Loucy (cell line): ENCODE measurements around the gene HS6ST1.

Experiments used
- H2AFZ ChIP-seq: fragments of 200-600 bp; sonication (generic); 2 replicates; pipeline ENCODE4 v1.6.0; 2016; ENCODE audit warnings: antibody characterized with exemption, mild to moderate bottlenecking, low read length, moderate library complexity
- H3F3A ChIP-seq: fragments of 200-600 bp; 2 replicates; pipeline ENCODE4 v1.6.0; 2016; ENCODE audit warnings: antibody characterized with exemption, low read depth, mild to moderate bottlenecking
- H3K27me3 ChIP-seq: fragments of 200-600 bp; sonication (generic); 2 replicates; pipeline ENCODE4 v1.6.1; 2014; ENCODE audit warnings: low read length, mild to moderate bottlenecking; ENCODE audit not compliant: insufficient read depth, poor library complexity, severe bottlenecking
- H3K36me3 ChIP-seq: fragments of 200-600 bp; sonication (generic); 2 replicates; pipeline ENCODE4 v1.6.1; 2016; ENCODE audit warnings: low read length; ENCODE audit not compliant: insufficient read depth
- H3K4me1 ChIP-seq: fragments of 200-600 bp; sonication (generic); 2 replicates; pipeline ENCODE4 v1.5.1; 2014; ENCODE audit warnings: low read length, mild to moderate bottlenecking; ENCODE audit not compliant: insufficient read depth, poor library complexity, severe bottlenecking
- H3K4me2 ChIP-seq: fragments of 200-600 bp; sonication (generic); 2 replicates; pipeline ENCODE4 v1.6.0; 2014; ENCODE audit warnings: antibody characterized with exemption, low read length, low read depth, mild to moderate bottlenecking; ENCODE audit not compliant: poor library complexity, severe bottlenecking
- H3K4me3 ChIP-seq: fragments of 200-600 bp; sonication (generic); 2 replicates; pipeline ENCODE4 v1.5.1; 2014; ENCODE audit warnings: low read length, mild to moderate bottlenecking, mixed read lengths; ENCODE audit not compliant: poor library complexity, severe bottlenecking
- H3K79me2 ChIP-seq: fragments of 200-600 bp; sonication (generic); 2 replicates; pipeline ENCODE4 v1.6.1; 2014; ENCODE audit warnings: low read length; ENCODE audit not compliant: insufficient read depth
- H3K9ac ChIP-seq: fragments of 200-600 bp; sonication (generic); 2 replicates; pipeline ENCODE4 v1.6.0; 2014; ENCODE audit warnings: mild to moderate bottlenecking, low read depth, low read length, moderate library complexity; ENCODE audit not compliant: poor library complexity, severe bottlenecking
- H3K9me2 ChIP-seq: fragments of 200-600 bp; sonication (generic); replicated peaks from 2 replicates; pipeline ENCODE4 v1.6.1; 2016; ENCODE audit warnings: low read depth, low read length, mixed read lengths
- H3K9me3 ChIP-seq: fragments of 200-600 bp; sonication (generic); 2 replicates; pipeline ENCODE4 v1.6.1; 2014; ENCODE audit warnings: mild to moderate bottlenecking, antibody characterized with exemption, low read length, low read depth; ENCODE audit not compliant: insufficient read depth
- H4K20me1 ChIP-seq: fragments of 200-600 bp; sonication (generic); 2 replicates; pipeline ENCODE4 v1.6.0; 2014; ENCODE audit warnings: antibody characterized with exemption, low read length, mild to moderate bottlenecking; ENCODE audit not compliant: insufficient read depth, poor library complexity, severe bottlenecking
- CTCF ChIP-seq: fragments of 200-600 bp; sonication (generic); conservative IDR thresholded peaks from 2 replicates; pipeline ENCODE4 v1.5.1; 2014; ENCODE audit warnings: mild to moderate bottlenecking, antibody characterized with exemption, low read length
- EZH2phosphoT487 ChIP-seq: fragments of 200-600 bp; IDR thresholded peaks from 2 replicates; pipeline ENCODE4 v1.6.1; 2018; ENCODE audit warnings: antibody characterized with exemption, mild to moderate bottlenecking, moderate library complexity, borderline replicate concordance

HS6ST1 gene

GRCh38 chr2:128360711-128361110, 42.0 kb upstream of the HS6ST1 start:
- TF ChIP-seq EZH2phosphoT487 = no peak
- TF ChIP-seq CTCF = no peak
- H3K4me2 ChIP-seq = no peak overlapping the region
- no peak overlapping the region for H3K4me3 ChIP-seq
- H3K4me1 ChIP-seq = peaks cover 16% of the 10 kb centered on the region
- H3K79me2 ChIP-seq = no peaks in the 10 kb centered on the region
- H2AFZ ChIP-seq = no peak overlapping the region
- no peak overlapping the region for H3K9ac ChIP-seq
- H3K9me3 ChIP-seq = no peaks in the 10 kb centered on the region
- no peaks in the 10 kb centered on the region for H3F3A ChIP-seq
- no peaks in the 10 kb centered on the region for H3K9me2 ChIP-seq
- H3K36me3 ChIP-seq = no peaks in the 10 kb centered on the region
- H3K27me3 ChIP-seq = no peaks in the 10 kb centered on the region
- H4K20me1 ChIP-seq = no peaks in the 10 kb centered on the region

- Histone ChIP-seq H3K4me3 (no peak overlapping the region), H2AFZ (no peak overlapping the region), H3K36me3 (no peaks in the 10 kb centered on the region), H3K9me2 (no peaks in the 10 kb centered on the region), H3K4me1 (peaks cover 16% of the 10 kb centered on the region), H3K4me2 (no peak overlapping the region), H3K27me3 (no peaks in the 10 kb centered on the region), H3K79me2 (no peaks in the 10 kb centered on the region), H3K9me3 (no peaks in the 10 kb centered on the region), H3F3A (no peaks in the 10 kb centered on the region), H3K9ac (no peak overlapping the region), H4K20me1 (no peaks in the 10 kb centered on the region)
- no peak for TF ChIP-seq EZH2phosphoT487
- TF ChIP-seq CTCF = no peak
These were observed 41.2 kb upstream of the HS6ST1 start for GRCh38 chr2:128359841-128360240.

GRCh38 chr2:128358941-128359731, 40.5 kb upstream of the HS6ST1 start:
- H3F3A ChIP-seq = no peaks in the 10 kb centered on the region
- no peaks in the 10 kb centered on the region for H3K79me2 ChIP-seq
- peaks cover 16% of the 10 kb centered on the region for H3K4me1 ChIP-seq
- H3K27me3 ChIP-seq = no peaks in the 10 kb centered on the region
- H3K4me2 ChIP-seq = no peak overlapping the region
- H2AFZ ChIP-seq = no peak overlapping the region
- no peak overlapping the region for H3K9ac ChIP-seq
- H3K9me3 ChIP-seq = peaks cover 2% of the 10 kb centered on the region; the same call in 1 of the 2 replicates
- TF ChIP-seq CTCF = no peak
- no peak for TF ChIP-seq EZH2phosphoT487
- no peaks in the 10 kb centered on the region for H3K36me3 ChIP-seq
- no peak overlapping the region for H3K4me3 ChIP-seq
- no peaks in the 10 kb centered on the region for H4K20me1 ChIP-seq
- no peaks in the 10 kb centered on the region for H3K9me2 ChIP-seq
